Gastroesophageal sphincter (tissue), 4 donors: ENCODE data around the gene APEH. TPM values are rescaled to one million over a fixed set of nuclear protein-coding genes. Genes with fewer than 3 reads are reported as not detected.

Experiments used
- ATAC-seq: fragments of 150-250 bp; one replicate; pipeline ENCODE4 v1.9.1; 2016; ENCODE audit warnings: mild to moderate bottlenecking, moderate library complexity
- H3K27ac ChIP-seq, 4 donors: fragments of 200-600 bp; sonication (generic) in 3 of 4; 1 replicate in 3 of 4; 2 replicates in 1 of 4; pipeline ENCODE4 v1.5.1; 2016 to 2019
- H3K27me3 ChIP-seq: fragments of 200-600 bp; sonication (generic); one replicate; pipeline ENCODE4 v1.5.1; 2019
- H3K36me3 ChIP-seq, 2 donors: fragments of 200-600 bp; sonication (generic); one replicate each; pipeline ENCODE4 v1.5.1; 2019; ENCODE audit warnings: control low read depth in 1 of 2
- H3K4me1 ChIP-seq, 3 donors: fragments of 200-600 bp; sonication (generic); 1 replicate in 2 of 3; 2 replicates in 1 of 3; pipeline ENCODE4 v1.5.1; 2016 to 2019; ENCODE audit warnings: control low read depth in 2 of 3
- H3K4me3 ChIP-seq, 2 donors: fragments of 200-600 bp; sonication (generic); one replicate each; pipeline ENCODE4 v1.5.1; 2019; ENCODE audit warnings: mild to moderate bottlenecking in 1 of 2, moderate library complexity in 1 of 2
- H3K9me3 ChIP-seq, 3 donors: fragments of 200-600 bp; sonication (generic); one replicate each; pipeline ENCODE4 v1.5.1; 2017 to 2019; ENCODE audit warnings: control low read depth in 2 of 3
- CTCF ChIP-seq, 4 experiments: fragments of 200-600 bp in 2 of 4; fragments of 450-650 bp in 2 of 4; sonication (generic) in 1 of 4; IDR thresholded peaks; one replicate each; pipeline ENCODE4 v1.5.1; 2017 to 2019; ENCODE audit warnings: antibody characterized with exemption in 4 of 4, mild to moderate bottlenecking in 2 of 4, moderate library complexity in 2 of 4
- EP300 ChIP-seq: sonication (generic); formaldehyde crosslinking; IDR thresholded peaks from one replicate; pipeline ENCODE4 v1.6.1; 2017; ENCODE audit warnings: antibody characterized with exemption, mild to moderate bottlenecking
- POLR2A ChIP-seq, 2 donors: fragments of 450-650 bp; IDR thresholded peaks; one replicate each; pipeline ENCODE4 v1.6.1; 2017; ENCODE audit warnings: antibody characterized with exemption in 2 of 2, mild to moderate bottlenecking in 2 of 2, moderate library complexity in 1 of 2
- POLR2AphosphoS5 ChIP-seq: sonication (generic); formaldehyde crosslinking; IDR thresholded peaks from one replicate; pipeline ENCODE4 v1.6.1; 2017; ENCODE audit warnings: antibody characterized with exemption
- WGBS, 2 donors: methylation state at CpG; one replicate each; pipeline ENCODE4 v1.1.5; 2018; ENCODE audit warnings: low coverage in 1 of 2; 5-methylcytosine and 5-hydroxymethylcytosine counted together
- total RNA-seq, 4 donors: library from RNA; depleted of rRNA; stranded (reverse); fragments of >200 nt; gene quantifications; one replicate each; pipeline ENCODE4 v1.1.0, GENCODE V29; 2016

APEH gene
- total RNA-seq, 4 donors from 2014 or later, result 61.4 to 80.2 (median 71.5) TPM

DNA sequence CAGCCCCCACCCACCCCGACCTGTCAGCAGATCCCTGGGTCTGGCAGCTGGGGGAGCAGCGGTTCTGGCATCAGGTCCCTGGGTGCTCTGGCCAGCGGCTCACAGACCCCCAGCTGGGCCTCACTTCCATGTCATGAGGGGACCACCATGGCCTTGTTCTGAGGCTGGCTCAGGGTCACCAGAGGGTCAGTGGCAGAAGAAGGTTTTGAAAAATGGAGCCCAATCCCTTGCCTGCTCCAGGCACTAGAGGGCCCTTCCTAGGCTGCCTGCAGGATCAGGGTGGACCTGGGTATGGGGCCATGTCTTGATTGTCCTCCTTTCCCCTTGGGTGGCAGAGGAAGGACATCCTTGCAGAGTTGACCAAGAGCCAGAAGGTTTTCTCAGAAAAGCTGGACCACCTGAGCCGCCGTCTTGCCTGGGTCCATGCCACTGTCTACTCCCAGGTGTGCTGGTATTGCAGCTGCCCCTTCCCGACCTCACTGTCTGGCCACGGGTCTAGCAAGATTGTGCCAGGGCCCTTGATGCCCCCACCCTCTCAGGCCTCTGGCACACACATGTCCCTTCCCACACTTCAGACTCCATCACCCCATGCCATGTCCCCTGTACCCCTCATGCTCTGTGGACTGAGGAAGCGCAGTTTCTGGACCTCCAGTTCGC is 32.4 kb downstream of the APEH start:
- TF ChIP-seq CTCF (IDR thresholded peaks at IDR 0.05), result no peak
- no peak for TF ChIP-seq POLR2A (IDR thresholded peaks at IDR 0.05)
- TF ChIP-seq EP300, result no peak
- TF ChIP-seq POLR2AphosphoS5, result no peak
- Histone ChIP-seq H3K4me3 (no peak overlapping the region), H3K36me3 (peaks cover 0 to 81% of the 10 kb centered on the region in 2 donors), H3K4me1 (peaks cover 0 to 6% (median 0%) of the 10 kb centered on the region in 3 donors), H3K27me3 (no peaks in the 10 kb centered on the region), H3K27ac (no peak overlapping the region), H3K9me3 (no peaks in the 10 kb centered on the region)
- ATAC-seq, result no peak
- WGBS, 2 donors, result 60 to 86% methylated on average over 1 to 3 of the region's 9 CpGs

DNA sequence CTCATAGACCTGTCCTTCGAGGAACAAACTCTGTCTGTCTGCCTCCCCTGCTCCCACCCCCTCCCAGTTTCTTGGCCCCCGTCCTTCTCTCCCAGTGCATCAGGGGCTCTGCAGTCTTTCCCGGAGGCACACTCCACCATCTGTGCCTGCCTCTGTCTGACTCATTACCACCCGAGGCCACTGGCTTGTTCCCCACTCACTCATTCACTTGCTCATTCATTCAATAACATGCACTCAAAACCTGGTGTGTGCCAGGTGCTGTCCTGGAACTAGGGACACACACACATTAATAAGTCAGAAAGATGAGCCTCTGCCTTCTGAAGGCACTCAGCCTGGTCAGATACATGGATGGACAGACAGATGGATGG is 32.9 kb downstream of the APEH start:
- 59% methylated on average over 4 of the region's 4 CpGs; no CpG with 5 or more reads in 1 of the 2 donors for WGBS, 2 donors
- TF ChIP-seq POLR2AphosphoS5, result no peak
- TF ChIP-seq POLR2A (IDR thresholded peaks at IDR 0.05), result no peak
- no peak for TF ChIP-seq EP300
- TF ChIP-seq CTCF (IDR thresholded peaks at IDR 0.05), result no peak
- H3K4me3 ChIP-seq, result no peak overlapping the region
- H3K27ac ChIP-seq, result no peak overlapping the region
- ATAC-seq, result no peak
- H3K27me3 ChIP-seq, result no peaks in the 10 kb centered on the region
- H3K36me3 ChIP-seq, result peaks cover 0 to 81% of the 10 kb centered on the region in 2 donors
- H3K4me1 ChIP-seq, result peaks cover 0 to 6% (median 0%) of the 10 kb centered on the region in 3 donors
- H3K9me3 ChIP-seq, result no peaks in the 10 kb centered on the region

DNA sequence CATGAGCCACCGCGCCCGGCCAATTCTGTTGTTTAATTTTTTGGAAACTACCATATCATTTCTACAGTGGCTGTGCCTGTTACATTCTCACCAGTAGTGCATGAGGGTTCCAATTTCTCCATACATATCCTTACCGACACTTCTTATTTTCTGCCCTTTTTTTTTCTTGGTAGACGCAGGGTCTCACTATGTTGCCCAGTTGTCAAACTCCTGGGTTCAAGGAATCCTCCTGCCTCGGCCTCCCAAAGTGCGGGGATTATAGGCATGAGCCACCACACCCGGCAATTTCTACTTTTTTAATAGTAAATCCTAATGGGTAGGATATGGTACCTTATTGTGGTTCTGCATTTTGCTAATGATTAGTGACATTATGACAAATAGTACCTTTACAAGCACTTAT is 35.7 kb downstream of the APEH start:
- Histone ChIP-seq H3K4me1 (no peaks in the 10 kb centered on the region), H3K27ac (no peak overlapping the region), H3K36me3 (peaks cover 0 to 81% of the 10 kb centered on the region in 2 donors), H3K9me3 (no peaks in the 10 kb centered on the region), H3K4me3 (no peak overlapping the region), H3K27me3 (no peaks in the 10 kb centered on the region)
- 94 to 98% methylated on average over 7 to 8 of the region's 8 CpGs for WGBS, 2 donors
- TF ChIP-seq CTCF (IDR thresholded peaks at IDR 0.05) (no peak), POLR2A (IDR thresholded peaks at IDR 0.05) (no peak), EP300 (no peak), POLR2AphosphoS5 (no peak)
- ATAC-seq, result no peak

DNA sequence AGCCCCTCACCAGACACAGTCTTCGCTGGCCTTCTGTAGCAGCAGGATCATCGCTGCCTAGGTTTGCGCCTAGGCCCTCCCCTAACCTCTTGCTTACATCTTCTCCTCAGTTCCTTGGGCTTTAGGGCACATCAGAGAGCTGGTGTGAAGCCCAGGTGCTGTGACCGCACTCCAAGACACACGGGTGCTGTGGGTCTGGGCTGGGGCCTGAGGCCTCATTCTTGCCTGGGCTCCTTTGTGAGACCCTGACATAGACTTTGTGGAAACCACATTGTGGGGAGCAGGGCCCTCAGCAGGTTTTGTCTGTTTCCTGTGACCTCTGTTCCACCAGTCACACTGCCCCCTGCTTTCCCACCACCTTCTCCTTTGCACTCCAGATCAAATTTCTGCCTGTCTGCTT is 37.3 kb downstream of the APEH start:
- Histone ChIP-seq H3K27ac (no peak overlapping the region), H3K27me3 (no peaks in the 10 kb centered on the region), H3K9me3 (no peaks in the 10 kb centered on the region), H3K4me3 (no peak overlapping the region), H3K36me3 (peaks cover 0 to 81% of the 10 kb centered on the region in 2 donors), H3K4me1 (no peaks in the 10 kb centered on the region)
- ATAC-seq, result no peak
- TF ChIP-seq EP300, result no peak
- TF ChIP-seq CTCF (IDR thresholded peaks at IDR 0.05), result no peak
- no peak for TF ChIP-seq POLR2A (IDR thresholded peaks at IDR 0.05)
- no peak for TF ChIP-seq POLR2AphosphoS5
- WGBS, 2 donors, result 100% methylated on average over 2 of the region's 5 CpGs; no CpG with 5 or more reads in 1 of the 2 donors

DNA sequence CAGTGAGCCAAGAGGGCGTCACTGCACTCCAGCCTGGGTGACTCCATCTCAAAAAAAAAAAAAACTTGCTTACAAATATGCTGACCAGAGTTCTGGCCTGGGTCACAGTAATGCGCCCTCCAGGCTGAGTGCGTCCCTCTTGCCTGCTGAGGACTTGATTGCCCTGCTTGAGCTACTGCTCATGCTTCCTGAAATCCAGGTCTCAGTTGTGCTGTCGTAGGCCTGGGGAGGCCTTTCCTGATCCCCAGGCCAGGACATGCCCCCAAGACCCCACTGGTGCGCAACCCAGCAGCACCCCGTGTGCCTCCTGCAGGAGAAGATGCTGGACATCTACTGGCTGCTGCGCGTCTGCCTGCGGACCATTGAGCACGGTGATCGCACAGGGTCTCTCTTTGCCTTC is 38.0 kb downstream of the APEH start:
- peaks cover 0 to 79% of the 10 kb centered on the region in 2 donors for H3K36me3 ChIP-seq
- no peak overlapping the region for H3K27ac ChIP-seq
- no peaks in the 10 kb centered on the region for H3K4me1 ChIP-seq
- ATAC-seq, result no peak
- no peak overlapping the region for H3K4me3 ChIP-seq
- 87 to 90% methylated on average over 5 to 7 of the region's 11 CpGs for WGBS, 2 donors
- TF ChIP-seq POLR2AphosphoS5, result no peak
- no peak for TF ChIP-seq EP300
- TF ChIP-seq CTCF (IDR thresholded peaks at IDR 0.05), result no peak
- TF ChIP-seq POLR2A (IDR thresholded peaks at IDR 0.05), result no peak
- H3K27me3 ChIP-seq, result no peaks in the 10 kb centered on the region
- no peaks in the 10 kb centered on the region for H3K9me3 ChIP-seq
